ENCODE measurements around the gene RAMAC. TPM values are rescaled to one million over a fixed set of nuclear protein-coding genes. Genes with fewer than 3 reads are reported as not detected.
"Not testable (repeated sequence)": the region's sequence is repeated elsewhere in the genome, so short reads cannot be mapped to it uniquely, and the experiment has no call there.

The RAMAC gene
- total RNA-seq, 1 donor from 2014 or later: 17.9 TPM

GRCh38 chr15:82993144-82993543, 7.1 kb downstream of the RAMAC start:
- H3K9me3 ChIP-seq: no peaks in the 10 kb centered on the region
- ATAC-seq: no peak
- DNase-seq: no peak
- no peaks in the 10 kb centered on the region for H3K27me3 ChIP-seq (ENCODE audit: low read depth)
- no peaks in the 10 kb centered on the region for H3K4me1 ChIP-seq
- intact Hi-C loops (cut with DNase I): no loop called here
- no peak overlapping the region for H3K4me3 ChIP-seq
- H3K27ac ChIP-seq: no peak overlapping the region
- TF ChIP-seq, protein P1, sequence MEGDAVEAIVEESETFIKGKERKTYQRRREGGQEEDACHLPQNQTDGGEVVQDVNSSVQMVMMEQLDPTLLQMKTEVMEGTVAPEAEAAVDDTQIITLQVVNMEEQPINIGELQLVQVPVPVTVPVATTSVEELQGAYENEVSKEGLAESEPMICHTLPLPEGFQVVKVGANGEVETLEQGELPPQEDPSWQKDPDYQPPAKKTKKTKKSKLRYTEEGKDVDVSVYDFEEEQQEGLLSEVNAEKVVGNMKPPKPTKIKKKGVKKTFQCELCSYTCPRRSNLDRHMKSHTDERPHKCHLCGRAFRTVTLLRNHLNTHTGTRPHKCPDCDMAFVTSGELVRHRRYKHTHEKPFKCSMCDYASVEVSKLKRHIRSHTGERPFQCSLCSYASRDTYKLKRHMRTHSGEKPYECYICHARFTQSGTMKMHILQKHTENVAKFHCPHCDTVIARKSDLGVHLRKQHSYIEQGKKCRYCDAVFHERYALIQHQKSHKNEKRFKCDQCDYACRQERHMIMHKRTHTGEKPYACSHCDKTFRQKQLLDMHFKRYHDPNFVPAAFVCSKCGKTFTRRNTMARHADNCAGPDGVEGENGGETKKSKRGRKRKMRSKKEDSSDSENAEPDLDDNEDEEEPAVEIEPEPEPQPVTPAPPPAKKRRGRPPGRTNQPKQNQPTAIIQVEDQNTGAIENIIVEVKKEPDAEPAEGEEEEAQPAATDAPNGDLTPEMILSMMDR (IDR thresholded peaks at IDR 0.05): no peak
- H3K36me3 ChIP-seq: peaks cover 33% of the 10 kb centered on the region

DNA sequence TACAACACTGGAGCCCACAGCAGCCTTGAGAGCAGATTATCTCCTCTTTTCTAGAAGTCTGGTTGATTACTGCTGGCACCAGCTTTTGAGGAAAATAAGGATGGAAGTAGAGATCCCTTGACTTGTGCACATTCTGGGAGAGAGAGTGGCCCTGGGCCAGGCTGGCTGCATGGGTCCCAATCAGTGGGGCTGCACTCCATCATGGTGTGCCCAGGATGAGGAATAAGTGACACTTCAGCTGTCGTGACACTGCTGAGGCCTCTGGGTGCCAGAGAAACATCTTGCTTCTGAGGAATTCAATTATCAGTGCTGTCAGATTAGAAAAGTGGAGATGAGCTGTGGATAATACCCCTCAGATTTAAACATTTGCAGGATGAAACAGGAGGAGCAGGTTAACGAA, 9.1 kb downstream of the RAMAC start:
- Histone ChIP-seq H3K27me3 (ENCODE audit: low read depth) (no peaks in the 10 kb centered on the region), H3K36me3 (peaks cover 16% of the 10 kb centered on the region), H3K9me3 (no peaks in the 10 kb centered on the region), H3K4me1 (peaks cover 6% of the 10 kb centered on the region), H3K4me3 (no peak overlapping the region), H3K27ac (no peak overlapping the region)
- DNase-seq: no peak
- intact Hi-C loops (cut with DNase I): no loop called here
- TF ChIP-seq, protein P1 (IDR thresholded peaks at IDR 0.05): no peak
- no peak for ATAC-seq

GRCh38 chr15:82995938-82996337, 9.9 kb downstream of the RAMAC start:
- Histone ChIP-seq H3K4me3 (no peak overlapping the region), H3K36me3 (peaks cover 11% of the 10 kb centered on the region), H3K4me1 (peaks cover 8% of the 10 kb centered on the region), H3K9me3 (no peaks in the 10 kb centered on the region), H3K27ac (no peak overlapping the region), H3K27me3 (ENCODE audit: low read depth) (no peaks in the 10 kb centered on the region)
- ATAC-seq (no peak), DNase-seq (no peak)
- intact Hi-C loops (cut with DNase I): no loop called here
- TF ChIP-seq, protein P1 (IDR thresholded peaks at IDR 0.05): no peak

GRCh38 chr15:82999426-82999825, 13.4 kb downstream of the RAMAC start:
- DNase-seq: no peak
- intact Hi-C loops (cut with DNase I): no loop called here
- Histone ChIP-seq H3K4me3 (no peak overlapping the region), H3K27me3 (ENCODE audit: low read depth) (no peaks in the 10 kb centered on the region), H3K4me1 (peaks cover 8% of the 10 kb centered on the region), H3K27ac (no peak overlapping the region), H3K9me3 (no peaks in the 10 kb centered on the region), H3K36me3 (peaks cover 5% of the 10 kb centered on the region)
- TF ChIP-seq, protein P1 (IDR thresholded peaks at IDR 0.05): no peak
- ATAC-seq: no peak

GRCh38 chr15:82999905-83000671, 14.1 kb downstream of the RAMAC start:
- no peaks in the 10 kb centered on the region for H3K9me3 ChIP-seq
- TF ChIP-seq, protein P1 (IDR thresholded peaks at IDR 0.05): peak; percentile 31
- ATAC-seq: peak; percentile 63 to 72
- peak overlapping the region; percentile 28 for H3K4me3 ChIP-seq
- no peak for DNase-seq
- no peaks in the 10 kb centered on the region for H3K27me3 ChIP-seq (ENCODE audit: low read depth)
- intact Hi-C loops (cut with DNase I): no loop called here
- H3K4me1 ChIP-seq: peaks cover 8% of the 10 kb centered on the region
- peaks cover 12% of the 10 kb centered on the region for H3K36me3 ChIP-seq
- H3K27ac ChIP-seq: peak overlapping the region; percentile 36

DNA sequence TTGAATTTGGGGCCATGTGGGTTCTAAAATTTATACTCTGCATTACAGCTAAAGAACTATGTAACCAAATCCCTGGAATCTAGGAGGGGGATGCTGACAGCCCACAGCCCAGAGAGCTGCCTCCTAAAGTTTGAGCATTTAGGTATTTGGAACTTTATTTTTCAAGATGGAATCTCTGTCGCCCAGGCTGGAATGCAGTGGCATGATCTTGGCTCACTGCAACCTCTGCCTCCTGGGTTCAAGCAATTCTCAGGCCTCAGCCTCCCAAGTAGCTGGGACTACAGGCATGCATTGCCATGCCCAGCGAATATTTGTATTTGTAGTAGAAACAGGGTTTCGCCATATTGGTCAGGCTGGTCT, 14.6 kb downstream of the RAMAC start:
- peaks cover 18% of the 10 kb centered on the region for H3K36me3 ChIP-seq
- H3K4me3 ChIP-seq; ATAC-seq; H3K27me3 ChIP-seq (ENCODE audit: low read depth); H3K4me1 ChIP-seq; H3K9me3 ChIP-seq; intact Hi-C loops (cut with DNase I); H3K27ac ChIP-seq; DNase-seq: not testable (repeated sequence)

Measured in lower lobe of right lung (tissue), 2 donors.